Measurements from ENCODE around the gene RGS12. TPM values are rescaled to one million over a fixed set of nuclear protein-coding genes. Genes with fewer than 3 reads are reported as not detected.

Gene RGS12
- total and polyA plus RNA-seq, 2 of the 13 experiments (the other 11 are each of a cell fraction or from before 2014, with no cell fraction given), result 21.0 to 27.7 TPM

GRCh38 chr4:3342182-3342854 lies 49.5 kb downstream of the RGS12 start (continued):
- TF ChIP-seq, protein P1, sequence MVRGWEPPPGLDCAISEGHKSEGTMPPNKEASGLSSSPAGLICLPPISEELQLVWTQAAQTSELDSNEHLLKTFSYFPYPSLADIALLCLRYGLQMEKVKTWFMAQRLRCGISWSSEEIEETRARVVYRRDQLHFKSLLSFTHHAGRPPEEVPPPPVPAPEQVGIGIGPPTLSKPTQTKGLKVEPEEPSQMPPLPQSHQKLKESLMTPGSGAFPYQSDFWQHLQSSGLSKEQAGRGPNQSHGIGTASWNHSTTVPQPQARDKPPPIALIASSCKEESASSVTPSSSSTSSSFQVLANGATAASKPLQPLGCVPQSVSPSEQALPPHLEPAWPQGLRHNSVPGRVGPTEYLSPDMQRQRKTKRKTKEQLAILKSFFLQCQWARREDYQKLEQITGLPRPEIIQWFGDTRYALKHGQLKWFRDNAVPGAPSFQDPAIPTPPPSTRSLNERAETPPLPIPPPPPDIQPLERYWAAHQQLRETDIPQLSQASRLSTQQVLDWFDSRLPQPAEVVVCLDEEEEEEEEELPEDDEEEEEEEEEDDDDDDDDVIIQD (CRISPR knock-in tag; IDR thresholded peaks at IDR 0.05; ENCODE audit: low read depth), result peak; percentile 65; the same call in 1 of the 2 replicates
- TF ChIP-seq ZNF629 (CRISPR knock-in tag; conservative IDR thresholded peaks at IDR 0.05) (no peak), NONO (IDR thresholded peaks at IDR 0.05) (no peak), NONO (CRISPR knock-in tag; conservative IDR thresholded peaks at IDR 0.05) (no peak; the same call in 1 of the 2 replicates), ZNF678 (CRISPR knock-in tag; IDR thresholded peaks at IDR 0.05) (no peak), TARDBP (CRISPR knock-in tag; IDR thresholded peaks at IDR 0.05) (peak; percentile 28; the same call in 1 of the 2 replicates), EED (CRISPR knock-in tag; IDR thresholded peaks at IDR 0.05) (no peak)

Other genes with a start within 250 kb of the RGS12 start
- gene HTT-AS, start 218.5 kb upstream of the RGS12 start, total RNA-seq (2016; rRNA removed; fragmentation: Illumina TruSeq; extraction: Trizol), result not detected in 2 replicates
- not detected in 2 replicates for gene HTT-AS, start 218.5 kb upstream of the RGS12 start, polyA plus RNA-seq (2011; rRNA removed)
- gene HTT, start 218.3 kb upstream of the RGS12 start, total RNA-seq (2016; rRNA removed; fragmentation: Illumina TruSeq; extraction: Trizol), result 19.5 and 34.3 TPM in 2 replicates
- gene HTT, start 218.3 kb upstream of the RGS12 start, polyA plus RNA-seq (2011; rRNA removed), result 17.5 and 21.0 TPM in 2 replicates
- gene MSANTD1, start 43.9 kb upstream of the RGS12 start, total RNA-seq (2016; rRNA removed; fragmentation: Illumina TruSeq; extraction: Trizol), result 0.10 and 0.22 TPM in 2 replicates
- gene MSANTD1, start 43.9 kb upstream of the RGS12 start, polyA plus RNA-seq (2011; rRNA removed), result 0.39 and 0.40 TPM in 2 replicates
- gene HGFAC, start 148.9 kb downstream of the RGS12 start, total RNA-seq (2016; rRNA removed; fragmentation: Illumina TruSeq; extraction: Trizol), result 0.98 and 8.5 TPM in 2 replicates
- 63.6 and 107 TPM in 2 replicates for gene HGFAC, start 148.9 kb downstream of the RGS12 start, polyA plus RNA-seq (2011; rRNA removed)
- 0.07 TPM in 1 of 2 replicates, not detected in the other for gene DOK7, start 170.3 kb downstream of the RGS12 start, total RNA-seq (2016; rRNA removed; fragmentation: Illumina TruSeq; extraction: Trizol)
- gene DOK7, start 170.3 kb downstream of the RGS12 start, polyA plus RNA-seq (2011; rRNA removed), result 0.03 and 0.05 TPM in 2 replicates
- 81.5 and 191 TPM in 2 replicates for gene LRPAP1, start 239.4 kb downstream of the RGS12 start, total RNA-seq (2016; rRNA removed; fragmentation: Illumina TruSeq; extraction: Trizol)
- gene LRPAP1, start 239.4 kb downstream of the RGS12 start, polyA plus RNA-seq (2011; rRNA removed), result 153 and 176 TPM in 2 replicates

Data from HepG2 (cell line).